Sigmoid colon (tissue), 4 donors: ENCODE results near the gene CEP85L.
A peak's percentile ranks its signal among the peaks of the same experiment; 100 is the strongest.

Experiments
- CTCF ChIP-seq, 4 experiments: fragments of 450-650 bp in 3 of 4; fragments of 200-600 bp in 1 of 4; IDR thresholded peaks; one replicate each; pipeline ENCODE4 v1.5.1; 2016 to 2019; ENCODE audit warnings: antibody characterized with exemption in 4 of 4, mild to moderate bottlenecking in 3 of 4, moderate library complexity in 2 of 4
- EP300 ChIP-seq, 4 donors: sonication (generic); formaldehyde crosslinking; IDR thresholded peaks; one replicate each; pipeline ENCODE4 v1.6.1; 2017; ENCODE audit warnings: antibody characterized with exemption in 4 of 4
- POLR2A ChIP-seq, 2 donors: fragments of 450-650 bp; IDR thresholded peaks; one replicate each; pipeline ENCODE4 v1.6.1; 2016; ENCODE audit warnings: antibody characterized with exemption in 2 of 2, mild to moderate bottlenecking in 2 of 2, moderate library complexity in 2 of 2

- TF ChIP-seq POLR2A (IDR thresholded peaks at IDR 0.05) (peak; percentile 58 to 68), CTCF (IDR thresholded peaks at IDR 0.05) (peak in 2 of 4 experiments; percentile 1 to 60), EP300 (IDR thresholded peaks at IDR 0.05) (no peak)
These were observed at the start of gene CEP85L for GRCh38 chr6:118651282-118652050.
